Esophagus squamous epithelium (tissue), 5 donors: Measurements from ENCODE around the gene KRT78. TPM values are rescaled to one million over a fixed set of nuclear protein-coding genes. Genes with fewer than 3 reads are reported as not detected.

ENCODE experiments used
- DNase-seq: peaks from one replicate; lab custom pipeline; 2025; lab: John Stamatoyannopoulos, UW
- H3K27ac ChIP-seq, 4 donors: fragments of 200-600 bp; sonication (generic); one replicate each; pipeline ENCODE4 v1.5.1; 2016 to 2019; ENCODE audit warnings: mild to moderate bottlenecking in 1 of 4
- H3K27me3 ChIP-seq, 4 donors: fragments of 200-600 bp; sonication (generic); 1 replicate in 3 of 4; 2 replicates in 1 of 4; pipeline versions ENCODE4 v1.5.1 to v1.6.0; 2017 to 2021; ENCODE audit warnings: antibody characterized with exemption in 1 of 4
- H3K36me3 ChIP-seq, 3 donors: fragments of 200-600 bp; sonication (generic); one replicate each; pipeline ENCODE4 v1.5.1; 2016 to 2019
- H3K4me1 ChIP-seq, 3 donors: fragments of 200-600 bp; sonication (generic); one replicate each; pipeline ENCODE4 v1.5.1; 2017 to 2019
- H3K4me3 ChIP-seq, 4 donors: fragments of 200-600 bp; sonication (generic); 1 replicate in 3 of 4; 2 replicates in 1 of 4; pipeline ENCODE4 v1.5.1; 2016 to 2019; ENCODE audit warnings: mild to moderate bottlenecking in 2 of 4, moderate library complexity in 1 of 4
- H3K9me3 ChIP-seq, 3 donors: fragments of 200-600 bp; sonication (generic); one replicate each; pipeline ENCODE4 v1.5.1; 2016 to 2019
- CTCF ChIP-seq, 6 experiments: fragments of 450-650 bp in 4 of 6; fragments of 200-600 bp in 2 of 6; sonication (generic) in 2 of 6; IDR thresholded peaks; one replicate each; pipeline ENCODE4 v1.5.1; 2016 to 2019; ENCODE audit warnings: antibody characterized with exemption in 6 of 6, mild to moderate bottlenecking in 4 of 6, moderate library complexity in 4 of 6
- POLR2A ChIP-seq, 4 donors: fragments of 450-650 bp; IDR thresholded peaks; one replicate each; pipeline ENCODE4 v1.6.1; 2017; ENCODE audit warnings: antibody characterized with exemption in 4 of 4, mild to moderate bottlenecking in 4 of 4, moderate library complexity in 3 of 4
- WGBS, 2 donors: methylation state at CpG; one replicate each; pipeline ENCODE4 v1.1.5; 2018; 5-methylcytosine and 5-hydroxymethylcytosine counted together
- intact Hi-C: fragments of 100-400 bp; cut with DNase I; formaldehyde crosslinking; loops from one replicate; pipeline ENCODE4 v1.15.0; 2022
- total RNA-seq, 4 donors: library from RNA; depleted of rRNA; stranded (reverse); fragments of >200 nt; gene quantifications; one replicate each; pipeline ENCODE4 v1.1.0, GENCODE V29; 2016
- donor health status: DM: yes; HTN: yes; CAD: no.

Gene KRT78
- total RNA-seq, 4 donors from 2014 or later, result 194 to 481 (median 307) TPM

GRCh38 chr12:52874573-52875435, 26.0 kb upstream of the KRT78 start:
- peaks cover 82 to 98% (median 84%) of the 10 kb centered on the region in 3 donors for H3K4me1 ChIP-seq
- no peak for DNase-seq
- peak overlapping the region; percentile 21 to 71 (median 46) for H3K4me3 ChIP-seq
- WGBS, 2 donors, result 57 to 96% methylated on average over 4 to 9 of the region's 10 CpGs
- H3K9me3 ChIP-seq, result no peaks in the 10 kb centered on the region
- peak overlapping the region; percentile 93 to 99 (median 97) for H3K27ac ChIP-seq
- H3K27me3 ChIP-seq, result no peaks in the 10 kb centered on the region
- H3K36me3 ChIP-seq, result no peaks in the 10 kb centered on the region
- TF ChIP-seq POLR2A (IDR thresholded peaks at IDR 0.05) (no peak), CTCF (IDR thresholded peaks at IDR 0.05) (no peak)
- intact Hi-C loops, result loop anchor here (5.0 to 10.0 kb wide), 3 partner anchors 293 to 723 kb away; partner anchors contain the start of gene KRT5

GRCh38 chr12:52873832-52874572, 25.2 kb upstream of the KRT78 start:
- peak overlapping the region; percentile 93 to 99 (median 97) for H3K27ac ChIP-seq
- H3K4me3 ChIP-seq, result peak overlapping the region; percentile 21 to 71 (median 46)
- WGBS, 2 donors, result 0% methylated on average over 8 of the region's 55 CpGs; no CpG with 5 or more reads in 1 of the 2 donors
- H3K27me3 ChIP-seq, result no peaks in the 10 kb centered on the region
- no peaks in the 10 kb centered on the region for H3K36me3 ChIP-seq
- no peaks in the 10 kb centered on the region for H3K9me3 ChIP-seq
- intact Hi-C loops, result loop anchor here (10.0 kb wide), 1 partner anchor 349 kb away; the partner anchor contains the start of gene KRT5
- no peak for DNase-seq
- peaks cover 79 to 98% (median 84%) of the 10 kb centered on the region in 3 donors for H3K4me1 ChIP-seq
- TF ChIP-seq POLR2A (IDR thresholded peaks at IDR 0.05) (peak in 1 of 4 donors; percentile 37), CTCF (IDR thresholded peaks at IDR 0.05) (no peak)

- DNase-seq, result no peak
- no peaks in the 10 kb centered on the region for H3K9me3 ChIP-seq
- peak overlapping the region; percentile 93 to 99 (median 97) for H3K27ac ChIP-seq
- H3K27me3 ChIP-seq, result no peaks in the 10 kb centered on the region
- peaks cover 78 to 98% (median 84%) of the 10 kb centered on the region in 3 donors for H3K4me1 ChIP-seq
- intact Hi-C loops, result loop anchor here (10.0 kb wide), 1 partner anchor 349 kb away; the partner anchor contains the start of gene KRT5
- H3K4me3 ChIP-seq, result peak overlapping the region in 3 of 4 donors; percentile 42 to 71 (median 50)
- no peak for TF ChIP-seq CTCF (IDR thresholded peaks at IDR 0.05)
- no peak for TF ChIP-seq POLR2A (IDR thresholded peaks at IDR 0.05)
- no peaks in the 10 kb centered on the region for H3K36me3 ChIP-seq
- 51 to 55% methylated on average over 4 of the region's 4 CpGs for WGBS, 2 donors
These were observed 24.7 kb upstream of the KRT78 start for GRCh38 chr12:52873513-52873831.

DNA sequence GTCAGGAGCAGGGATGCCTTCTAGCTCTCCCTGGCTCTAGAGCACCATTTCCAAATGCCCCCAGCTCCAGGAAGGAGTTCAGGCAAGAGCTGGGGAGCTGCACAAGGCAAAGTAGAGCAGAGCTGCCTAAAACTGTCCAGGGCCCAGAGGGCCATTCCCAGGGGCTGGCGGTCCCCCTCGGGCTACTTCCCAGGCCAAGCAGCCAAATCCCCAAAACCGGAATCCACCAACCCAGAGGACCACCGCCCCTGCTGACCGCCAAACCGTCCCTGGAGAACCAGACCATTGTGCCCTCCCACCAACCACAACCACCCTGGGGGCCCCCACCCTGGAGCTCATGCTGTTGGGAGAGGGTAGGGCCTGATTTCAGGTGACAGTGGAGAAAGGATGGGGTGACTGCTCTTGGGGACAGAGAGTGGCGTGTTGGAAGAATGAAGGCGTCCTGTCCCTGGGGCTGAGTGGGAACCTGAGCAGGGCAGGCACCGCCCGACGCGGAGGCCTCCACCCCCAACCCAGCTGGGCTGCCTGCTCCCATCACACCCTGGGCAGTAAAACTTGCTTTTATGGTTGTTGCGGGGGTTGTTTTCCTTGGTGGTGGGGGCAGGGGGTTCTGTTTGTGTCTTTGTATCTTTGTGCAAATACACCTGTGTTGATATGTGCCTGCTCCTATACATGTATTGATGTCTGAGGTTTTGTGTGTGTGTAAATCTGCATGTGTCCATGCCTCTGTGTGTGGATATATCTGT, 24.0 kb upstream of the KRT78 start:
- H3K4me1 ChIP-seq, result peaks cover 76 to 98% (median 84%) of the 10 kb centered on the region in 3 donors
- 75 to 76% methylated on average over 7 to 11 of the region's 13 CpGs for WGBS, 2 donors
- intact Hi-C loops, result loop anchor here (10.0 kb wide), 1 partner anchor 348 kb away; the partner anchor contains the start of gene KRT5

More for the DNA sequence above, 24.0 kb upstream of the KRT78 start:
- no peaks in the 10 kb centered on the region for H3K27me3 ChIP-seq
- H3K27ac ChIP-seq, result peak overlapping the region; percentile 93 to 99 (median 97)
- no peak for TF ChIP-seq CTCF (IDR thresholded peaks at IDR 0.05)
- no peak for TF ChIP-seq POLR2A (IDR thresholded peaks at IDR 0.05)
- no peak for DNase-seq
- H3K36me3 ChIP-seq, result no peaks in the 10 kb centered on the region
- H3K4me3 ChIP-seq, result no peak overlapping the region
- H3K9me3 ChIP-seq, result no peaks in the 10 kb centered on the region
